HEK293 (cell line): ENCODE results near the gene RBFOX2.
"Not testable (repeated sequence)": the region's sequence is repeated elsewhere in the genome, so short reads cannot be mapped to it uniquely, and the experiment has no call there.

Experiments used
- CTCF ChIA-PET: fragments of 350-600 bp; formaldehyde crosslinking; extraction: SDS; loops from one replicate; lab custom pipeline; 2021; ENCODE audit warnings: antibody characterized with exemption; lab: Yijun Ruan, JAX
- POLR2A ChIA-PET: fragments of 300-600 bp; formaldehyde crosslinking; extraction: SDS; loops from one replicate; lab custom pipeline; 2020; ENCODE audit warnings: antibody characterized with exemption, inconsistent platforms; lab: Yijun Ruan, JAX
- H3K27ac ChIP-seq: fragments of 200-500 bp; sonication (Bioruptor generic); 2 replicates; pipeline ENCODE4 v1.5.1; 2014; ENCODE audit warnings: low read depth, low read length, control low read depth, inconsistent platforms; ENCODE audit errors: extremely low read depth
- H3K36me3 ChIP-seq, 2 experiments: fragments of 200-500 bp in 1 of 2; sonication (Bioruptor generic) in 1 of 2; 1 replicate in 1 of 2; 2 replicates in 1 of 2; pipeline ENCODE4 v1.5.1; 2014 to 2017; ENCODE audit warnings: inconsistent platforms in 2 of 2, low read length in 2 of 2; ENCODE audit not compliant: control insufficient read depth in 2 of 2, insufficient read depth in 1 of 2
- H3K4me1 ChIP-seq: fragments of 200-500 bp; sonication (Bioruptor generic); 2 replicates; pipeline ENCODE4 v1.5.1; 2014; ENCODE audit warnings: mild to moderate bottlenecking, low read length, inconsistent platforms; ENCODE audit not compliant: control insufficient read depth, insufficient read depth
- H3K4me3 ChIP-seq: 2 replicates; pipeline ENCODE4 v1.5.1; 2011; ENCODE audit warnings: low read depth, mild to moderate bottlenecking, control low read depth, low read length, moderate library complexity
- H3K9me3 ChIP-seq: fragments of 200-500 bp; sonication (Bioruptor generic); 2 replicates; pipeline ENCODE4 v1.5.1; 2014; ENCODE audit warnings: low read depth, low read length, inconsistent platforms; ENCODE audit not compliant: control insufficient read depth, insufficient read depth
- EGR2 ChIP-seq: fragments of 450-650 bp; formaldehyde crosslinking; IDR thresholded peaks from 2 replicates; pipeline ENCODE4 v1.5.1; 2016; ENCODE audit warnings: low read depth, missing biosample characterization, missing genetic modification characterization
- GLI2 ChIP-seq: fragments of 450-650 bp; formaldehyde crosslinking; IDR thresholded peaks from 2 replicates; pipeline ENCODE4; 2017; ENCODE audit warnings: missing biosample characterization, missing genetic modification characterization, low read depth, borderline replicate concordance
- HOXC10 ChIP-seq: sonication (generic); formaldehyde crosslinking; IDR thresholded peaks from 2 replicates; pipeline ENCODE4 v1.8.1; 2023; ENCODE audit warnings: mild to moderate bottlenecking, missing genetic modification reagents
- KLF1 ChIP-seq: fragments of 450-650 bp; formaldehyde crosslinking; IDR thresholded peaks from 2 replicates; pipeline ENCODE4 v1.5.1; 2016; ENCODE audit warnings: missing biosample characterization, missing genetic modification characterization
- MZF1 ChIP-seq: fragments of 450-650 bp; formaldehyde crosslinking; IDR thresholded peaks from 2 replicates; pipeline ENCODE4 v1.5.1; 2017; ENCODE audit warnings: missing biosample characterization, missing genetic modification characterization, borderline replicate concordance
- PRDM1 ChIP-seq: fragments of 450-650 bp; formaldehyde crosslinking; IDR thresholded peaks from 2 replicates; pipeline ENCODE4; 2016; ENCODE audit warnings: missing biosample characterization, missing genetic modification characterization
- SCRT1 ChIP-seq: fragments of 450-650 bp; formaldehyde crosslinking; IDR thresholded peaks from 2 replicates; pipeline ENCODE4 v1.5.1; 2016; ENCODE audit warnings: missing biosample characterization, missing genetic modification characterization, borderline replicate concordance
- SETDB1 ChIP-seq: IDR thresholded peaks from one replicate; pipeline ENCODE4 v1.6.1; 2017; ENCODE audit warnings: mild to moderate bottlenecking, low read length, moderate library complexity, mixed read lengths; ENCODE audit not compliant: insufficient read length
- SP7 ChIP-seq: fragments of 450-650 bp; formaldehyde crosslinking; IDR thresholded peaks from 2 replicates; pipeline ENCODE4 v1.5.1; 2016; ENCODE audit warnings: missing biosample characterization, missing genetic modification characterization
- ZFHX2 ChIP-seq: fragments of 450-650 bp; formaldehyde crosslinking; conservative IDR thresholded peaks from 2 replicates; pipeline ENCODE4 v1.5.1; 2016; ENCODE audit warnings: missing biosample characterization, missing genetic modification characterization
- ZNF114 ChIP-seq: fragments of 450-650 bp; formaldehyde crosslinking; IDR thresholded peaks from 2 replicates; pipeline ENCODE4 v1.5.0; 2017; ENCODE audit warnings: missing biosample characterization, missing genetic modification characterization
- ZNF221 ChIP-seq: fragments of 450-650 bp; formaldehyde crosslinking; IDR thresholded peaks from 2 replicates; pipeline ENCODE4 v1.5.1; 2017; ENCODE audit warnings: missing biosample characterization, missing genetic modification characterization, borderline replicate concordance
- ZNF423 ChIP-seq: fragments of 450-650 bp; formaldehyde crosslinking; IDR thresholded peaks from 2 replicates; pipeline ENCODE4 v1.5.1; 2016; ENCODE audit warnings: missing biosample characterization, missing genetic modification characterization
- ZNF426 ChIP-seq: fragments of 450-650 bp; formaldehyde crosslinking; IDR thresholded peaks from 2 replicates; pipeline ENCODE4 v1.5.1; 2017; ENCODE audit warnings: missing biosample characterization, missing genetic modification characterization, mild to moderate bottlenecking, inconsistent platforms, moderate library complexity
- ZNF501 ChIP-seq: fragments of 450-650 bp; formaldehyde crosslinking; IDR thresholded peaks from 2 replicates; pipeline ENCODE4 v1.5.1; 2016; ENCODE audit warnings: missing biosample characterization, missing genetic modification characterization
- ZNF629 ChIP-seq: fragments of 450-650 bp; formaldehyde crosslinking; IDR thresholded peaks from 2 replicates; pipeline ENCODE4 v1.5.1; 2017; ENCODE audit warnings: missing biosample characterization, missing genetic modification characterization
- TF ChIP-seq, protein P1 (sequence below): fragments of 450-650 bp; formaldehyde crosslinking; IDR thresholded peaks from 2 replicates; pipeline ENCODE4 v1.5.1; 2016; ENCODE audit warnings: missing biosample characterization, missing genetic modification characterization
- TF ChIP-seq, protein P2 (sequence below): fragments of 450-650 bp; formaldehyde crosslinking; IDR thresholded peaks from 2 replicates; pipeline ENCODE4 v1.5.1; 2017; ENCODE audit warnings: missing biosample characterization, missing genetic modification characterization
- TF ChIP-seq, protein P3 (sequence below): fragments of 450-650 bp; formaldehyde crosslinking; IDR thresholded peaks from 2 replicates; pipeline ENCODE4 v1.5.1; 2017; ENCODE audit warnings: missing biosample characterization, missing genetic modification characterization
- TF ChIP-seq, protein P4 (sequence below): fragments of 450-650 bp; formaldehyde crosslinking; IDR thresholded peaks from 2 replicates; pipeline ENCODE4 v1.5.1; 2016; ENCODE audit warnings: missing biosample characterization, missing genetic modification characterization
- TF ChIP-seq, protein P5 (sequence below): fragments of 450-650 bp; formaldehyde crosslinking; IDR thresholded peaks from 2 replicates; pipeline ENCODE4 v1.5.1; 2016; ENCODE audit warnings: missing biosample characterization, missing genetic modification characterization

Gene RBFOX2

DNA sequence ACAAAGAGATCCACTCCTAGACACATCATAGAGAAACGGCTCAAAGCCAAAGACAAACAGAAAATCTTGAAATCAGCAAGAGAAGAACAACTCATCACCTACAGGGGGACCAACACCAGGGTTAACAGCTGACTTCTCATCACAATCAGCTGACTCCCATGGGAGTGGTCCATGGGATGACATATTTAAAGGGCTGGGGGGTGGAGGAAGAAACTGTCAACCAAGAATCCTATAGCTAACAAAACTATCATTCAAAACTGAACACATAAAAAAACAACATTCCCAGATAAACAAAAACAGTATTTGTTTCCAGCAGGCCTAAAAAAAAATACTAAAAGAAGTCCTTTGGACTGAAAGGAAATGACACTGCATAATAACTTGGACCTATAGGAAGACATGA lies 224.2 kb downstream of the RBFOX2 start:
- no peaks in the 10 kb centered on the region; the same call in 1 of the 2 replicates for H3K4me1 ChIP-seq
- TF ChIP-seq SETDB1, result peak; percentile 75
- TF ChIP-seq HOXC10 (CRISPR knock-in tag), result no peak
- TF ChIP-seq, all 188 proteins: peak for 1
- POLR2A ChIA-PET, result no interaction called here
- CTCF ChIA-PET, result no interaction called here
- H3K36me3 ChIP-seq, result peaks cover 22 to 24% of the 10 kb centered on the region in 2 experiments
- no peaks in the 10 kb centered on the region for H3K9me3 ChIP-seq
- H3K4me3 ChIP-seq, result no peak overlapping the region
- no peak overlapping the region for H3K27ac ChIP-seq

DNA sequence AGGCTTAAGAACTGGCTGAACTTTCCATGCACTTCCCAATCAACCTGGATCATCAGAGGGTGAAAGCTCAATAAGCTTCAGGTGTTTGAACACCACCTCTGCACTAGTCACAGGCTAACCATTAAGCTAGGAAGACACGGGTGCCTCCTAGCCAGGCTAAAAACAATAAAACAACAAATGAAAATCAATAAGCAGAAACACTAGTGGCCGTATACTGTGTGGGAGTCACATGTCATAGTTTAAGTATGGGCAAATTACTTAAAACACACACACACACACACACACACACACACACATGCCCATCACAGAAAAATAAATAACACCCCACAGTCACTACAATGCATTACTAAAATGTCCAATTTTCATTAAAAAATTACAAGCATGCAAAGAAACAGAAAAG lies 225.7 kb downstream of the RBFOX2 start:
- Histone ChIP-seq H3K27ac (no peak overlapping the region), H3K4me3 (no peak overlapping the region), H3K9me3 (no peaks in the 10 kb centered on the region), H3K4me1 (no peaks in the 10 kb centered on the region; the same call in 1 of the 2 replicates), H3K36me3 (peaks cover 7 to 10% of the 10 kb centered on the region in 2 experiments; a peak in 2 of 3 replicates)
- ChIA-PET POLR2A (no interaction called here), CTCF (no interaction called here)
- TF ChIP-seq ZNF423 (tag by site-specific recombination) (no peak), ZNF221 (tag by site-specific recombination) (no peak), EGR2 (tag by site-specific recombination) (peak; percentile 66; the same call in 1 of the 2 replicates), ZNF501 (no peak), ZFHX2 (tag by site-specific recombination) (peak; percentile 63; the same call in 1 of the 2 replicates), GLI2 (no peak), ZNF426 (tag by site-specific recombination) (no peak), MZF1 (tag by site-specific recombination) (no peak), ZNF629 (tag by site-specific recombination) (no peak), ZNF114 (tag by site-specific recombination) (no peak)
- TF ChIP-seq, protein P1, sequence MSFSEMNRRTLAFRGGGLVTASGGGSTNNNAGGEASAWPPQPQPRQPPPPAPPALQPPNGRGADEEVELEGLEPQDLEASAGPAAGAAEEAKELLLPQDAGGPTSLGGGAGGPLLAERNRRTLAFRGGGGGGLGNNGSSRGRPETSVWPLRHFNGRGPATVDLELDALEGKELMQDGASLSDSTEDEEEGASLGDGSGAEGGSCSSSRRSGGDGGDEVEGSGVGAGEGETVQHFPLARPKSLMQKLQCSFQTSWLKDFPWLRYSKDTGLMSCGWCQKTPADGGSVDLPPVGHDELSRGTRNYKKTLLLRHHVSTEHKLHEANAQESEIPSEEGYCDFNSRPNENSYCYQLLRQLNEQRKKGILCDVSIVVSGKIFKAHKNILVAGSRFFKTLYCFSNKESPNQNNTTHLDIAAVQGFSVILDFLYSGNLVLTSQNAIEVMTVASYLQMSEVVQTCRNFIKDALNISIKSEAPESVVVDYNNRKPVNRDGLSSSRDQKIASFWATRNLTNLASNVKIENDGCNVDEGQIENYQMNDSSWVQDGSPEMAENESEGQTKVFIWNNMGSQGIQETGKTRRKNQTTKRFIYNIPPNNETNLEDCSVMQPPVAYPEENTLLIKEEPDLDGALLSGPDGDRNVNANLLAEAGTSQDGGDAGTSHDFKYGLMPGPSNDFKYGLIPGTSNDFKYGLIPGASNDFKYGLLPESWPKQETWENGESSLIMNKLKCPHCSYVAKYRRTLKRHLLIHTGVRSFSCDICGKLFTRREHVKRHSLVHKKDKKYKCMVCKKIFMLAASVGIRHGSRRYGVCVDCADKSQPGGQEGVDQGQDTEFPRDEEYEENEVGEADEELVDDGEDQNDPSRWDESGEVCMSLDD, result no peak
- TF ChIP-seq, protein P2, sequence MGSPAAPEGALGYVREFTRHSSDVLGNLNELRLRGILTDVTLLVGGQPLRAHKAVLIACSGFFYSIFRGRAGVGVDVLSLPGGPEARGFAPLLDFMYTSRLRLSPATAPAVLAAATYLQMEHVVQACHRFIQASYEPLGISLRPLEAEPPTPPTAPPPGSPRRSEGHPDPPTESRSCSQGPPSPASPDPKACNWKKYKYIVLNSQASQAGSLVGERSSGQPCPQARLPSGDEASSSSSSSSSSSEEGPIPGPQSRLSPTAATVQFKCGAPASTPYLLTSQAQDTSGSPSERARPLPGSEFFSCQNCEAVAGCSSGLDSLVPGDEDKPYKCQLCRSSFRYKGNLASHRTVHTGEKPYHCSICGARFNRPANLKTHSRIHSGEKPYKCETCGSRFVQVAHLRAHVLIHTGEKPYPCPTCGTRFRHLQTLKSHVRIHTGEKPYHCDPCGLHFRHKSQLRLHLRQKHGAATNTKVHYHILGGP, result no peak

DNA sequence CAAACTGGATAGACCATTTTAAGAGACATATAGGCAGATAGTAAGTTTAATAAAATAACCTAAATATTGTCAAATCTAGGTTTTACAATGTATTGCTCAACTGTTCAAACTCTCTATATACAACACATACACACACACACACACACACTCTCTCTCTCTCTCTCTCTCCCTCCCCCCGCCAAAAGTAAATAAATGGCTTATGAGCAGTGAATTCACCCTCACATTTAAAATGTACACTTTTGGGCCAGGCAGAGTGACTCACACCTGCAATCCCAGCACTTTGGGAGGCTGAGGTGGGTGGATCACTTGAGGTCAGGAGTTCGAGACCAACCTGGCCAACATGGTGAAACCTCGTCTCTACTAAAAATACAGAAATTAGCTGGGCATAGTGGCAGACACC lies 227.3 kb downstream of the RBFOX2 start:
- H3K9me3 ChIP-seq, H3K4me3 ChIP-seq, CTCF ChIA-PET, H3K36me3 ChIP-seq, H3K4me1 ChIP-seq, H3K27ac ChIP-seq, POLR2A ChIA-PET: not testable (repeated sequence)
- TF ChIP-seq, protein P3, sequence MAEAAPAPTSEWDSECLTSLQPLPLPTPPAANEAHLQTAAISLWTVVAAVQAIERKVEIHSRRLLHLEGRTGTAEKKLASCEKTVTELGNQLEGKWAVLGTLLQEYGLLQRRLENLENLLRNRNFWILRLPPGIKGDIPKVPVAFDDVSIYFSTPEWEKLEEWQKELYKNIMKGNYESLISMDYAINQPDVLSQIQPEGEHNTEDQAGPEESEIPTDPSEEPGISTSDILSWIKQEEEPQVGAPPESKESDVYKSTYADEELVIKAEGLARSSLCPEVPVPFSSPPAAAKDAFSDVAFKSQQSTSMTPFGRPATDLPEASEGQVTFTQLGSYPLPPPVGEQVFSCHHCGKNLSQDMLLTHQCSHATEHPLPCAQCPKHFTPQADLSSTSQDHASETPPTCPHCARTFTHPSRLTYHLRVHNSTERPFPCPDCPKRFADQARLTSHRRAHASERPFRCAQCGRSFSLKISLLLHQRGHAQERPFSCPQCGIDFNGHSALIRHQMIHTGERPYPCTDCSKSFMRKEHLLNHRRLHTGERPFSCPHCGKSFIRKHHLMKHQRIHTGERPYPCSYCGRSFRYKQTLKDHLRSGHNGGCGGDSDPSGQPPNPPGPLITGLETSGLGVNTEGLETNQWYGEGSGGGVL (tag by site-specific recombination), result peak; percentile 89
- TF ChIP-seq KLF1 (tag by site-specific recombination) (0 out of 2 replicates have a peak, but pooled peaks have one; percentile 15), PRDM1 (tag by site-specific recombination) (0 out of 2 replicates have a peak, but pooled peaks have one; percentile 23), EGR2 (tag by site-specific recombination) (0 out of 2 replicates have a peak, but pooled peaks have one; percentile 9), SCRT1 (tag by site-specific recombination) (peak; percentile 19; the same call in 1 of the 2 replicates), ZFHX2 (tag by site-specific recombination) (peak; percentile 49), SP7 (peak; percentile 46; the same call in 1 of the 2 replicates)
- TF ChIP-seq, protein P4, sequence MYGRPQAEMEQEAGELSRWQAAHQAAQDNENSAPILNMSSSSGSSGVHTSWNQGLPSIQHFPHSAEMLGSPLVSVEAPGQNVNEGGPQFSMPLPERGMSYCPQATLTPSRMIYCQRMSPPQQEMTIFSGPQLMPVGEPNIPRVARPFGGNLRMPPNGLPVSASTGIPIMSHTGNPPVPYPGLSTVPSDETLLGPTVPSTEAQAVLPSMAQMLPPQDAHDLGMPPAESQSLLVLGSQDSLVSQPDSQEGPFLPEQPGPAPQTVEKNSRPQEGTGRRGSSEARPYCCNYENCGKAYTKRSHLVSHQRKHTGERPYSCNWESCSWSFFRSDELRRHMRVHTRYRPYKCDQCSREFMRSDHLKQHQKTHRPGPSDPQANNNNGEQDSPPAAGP, result peak; percentile 71; the same call in 1 of the 2 replicates
- TF ChIP-seq, protein P5, sequence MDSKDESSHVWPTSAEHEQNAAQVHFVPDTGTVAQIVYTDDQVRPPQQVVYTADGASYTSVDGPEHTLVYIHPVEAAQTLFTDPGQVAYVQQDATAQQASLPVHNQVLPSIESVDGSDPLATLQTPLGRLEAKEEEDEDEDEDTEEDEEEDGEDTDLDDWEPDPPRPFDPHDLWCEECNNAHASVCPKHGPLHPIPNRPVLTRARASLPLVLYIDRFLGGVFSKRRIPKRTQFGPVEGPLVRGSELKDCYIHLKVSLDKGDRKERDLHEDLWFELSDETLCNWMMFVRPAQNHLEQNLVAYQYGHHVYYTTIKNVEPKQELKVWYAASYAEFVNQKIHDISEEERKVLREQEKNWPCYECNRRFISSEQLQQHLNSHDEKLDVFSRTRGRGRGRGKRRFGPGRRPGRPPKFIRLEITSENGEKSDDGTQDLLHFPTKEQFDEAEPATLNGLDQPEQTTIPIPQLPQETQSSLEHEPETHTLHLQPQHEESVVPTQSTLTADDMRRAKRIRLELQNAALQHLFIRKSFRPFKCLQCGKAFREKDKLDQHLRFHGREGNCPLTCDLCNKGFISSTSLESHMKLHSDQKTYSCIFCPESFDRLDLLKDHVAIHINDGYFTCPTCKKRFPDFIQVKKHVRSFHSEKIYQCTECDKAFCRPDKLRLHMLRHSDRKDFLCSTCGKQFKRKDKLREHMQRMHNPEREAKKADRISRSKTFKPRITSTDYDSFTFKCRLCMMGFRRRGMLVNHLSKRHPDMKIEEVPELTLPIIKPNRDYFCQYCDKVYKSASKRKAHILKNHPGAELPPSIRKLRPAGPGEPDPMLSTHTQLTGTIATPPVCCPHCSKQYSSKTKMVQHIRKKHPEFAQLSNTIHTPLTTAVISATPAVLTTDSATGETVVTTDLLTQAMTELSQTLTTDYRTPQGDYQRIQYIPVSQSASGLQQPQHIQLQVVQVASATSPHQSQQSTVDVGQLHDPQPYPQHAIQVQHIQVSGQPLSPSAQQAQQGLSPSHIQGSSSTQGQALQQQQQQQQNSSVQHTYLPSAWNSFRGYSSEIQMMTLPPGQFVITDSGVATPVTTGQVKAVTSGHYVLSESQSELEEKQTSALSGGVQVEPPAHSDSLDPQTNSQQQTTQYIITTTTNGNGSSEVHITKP (tag by site-specific recombination), result peak; percentile 46; the same call in 1 of the 2 replicates
